Endodermal cell (in vitro differentiated cells): ENCODE measurements around the gene ENAH. TPM values are rescaled to one million over a fixed set of nuclear protein-coding genes. Genes with fewer than 3 reads are reported as not detected.

Experiments
- DNase-seq: peaks from one replicate; pipeline ENCODE4 v3.0.0-alpha.2; 2017
- H3K27ac ChIP-seq: 2 replicates; pipeline ENCODE4 v1.5.1; 2013; ENCODE audit warnings: mild to moderate bottlenecking, low read depth, low read length, moderate library complexity
- H3K27me3 ChIP-seq: 2 replicates; pipeline ENCODE4 v1.6.1; 2013; ENCODE audit warnings: mild to moderate bottlenecking, low read length, moderate library complexity; ENCODE audit not compliant: insufficient read depth, control insufficient read depth, poor library complexity, severe bottlenecking
- H3K36me3 ChIP-seq: 2 replicates; pipeline ENCODE4 v1.7.0; 2013; ENCODE audit warnings: mild to moderate bottlenecking, low read length, moderate library complexity; ENCODE audit not compliant: control insufficient read depth, insufficient read depth
- H3K4me1 ChIP-seq: one replicate; pipeline ENCODE4 v1.7.0; 2013; ENCODE audit warnings: low read length; ENCODE audit not compliant: control insufficient read depth, insufficient read depth
- H3K4me3 ChIP-seq: 2 replicates; pipeline ENCODE4 v1.5.1; 2013; ENCODE audit warnings: mild to moderate bottlenecking, low read length, moderate library complexity
- H3K9ac ChIP-seq: 2 replicates; pipeline ENCODE4 v1.6.1; 2013; ENCODE audit warnings: mild to moderate bottlenecking, low read length, moderate library complexity; ENCODE audit not compliant: poor library complexity, severe bottlenecking; ENCODE audit errors: extremely low read depth
- H3K9me3 ChIP-seq: 2 replicates; pipeline ENCODE4 v1.6.1; 2013; ENCODE audit warnings: mild to moderate bottlenecking, low read length, moderate library complexity; ENCODE audit not compliant: control insufficient read depth
- H3K27ac Mint-ChIP-seq: 2 replicates; pipeline ENCODE4 v1.8.0; 2020; ENCODE audit warnings: mixed read lengths
- H3K27me3 Mint-ChIP-seq: 2 replicates; pipeline ENCODE4 v1.8.0; 2021; ENCODE audit warnings: mild to moderate bottlenecking, mixed read lengths; ENCODE audit not compliant: insufficient read depth
- H3K36me3 Mint-ChIP-seq: 2 replicates; pipeline ENCODE4 v1.8.0; 2020; ENCODE audit warnings: low read depth, mixed read lengths
- H3K4me1 Mint-ChIP-seq: 2 replicates; pipeline ENCODE4 v1.8.0; 2020; ENCODE audit warnings: mixed read lengths
- H3K4me3 Mint-ChIP-seq: 2 replicates; pipeline ENCODE4 v1.8.0; 2020; ENCODE audit warnings: mild to moderate bottlenecking, moderate library complexity, mixed read lengths
- H3K9me3 Mint-ChIP-seq: 2 replicates; pipeline ENCODE4 v1.8.0; 2020; ENCODE audit warnings: mild to moderate bottlenecking, mixed read lengths
- CTCF ChIP-seq: fragments of 200-600 bp; sonication (generic); conservative IDR thresholded peaks from 2 replicates; pipeline ENCODE4 v1.5.0; 2021; ENCODE audit warnings: antibody characterized with exemption, mild to moderate bottlenecking
- WGBS, 2 experiments: methylation state at CpG; one replicate each; pipeline versions ENCODE4 v1.1.5 to v1.1.7; 2013; ENCODE audit warnings: missing lambda C conversion rate in 2 of 2, mixed read lengths in 1 of 2; ENCODE audit not compliant: insufficient coverage in 1 of 2, insufficient read length in 1 of 2; 5-methylcytosine and 5-hydroxymethylcytosine counted together
- total RNA-seq, 2 donors: library from RNA; stranded (reverse); fragmentation: NEBNext Ultra II Directional in 1 of 2; extraction: Animal tissue kit (Norgen Biotek cat#: 25700) in 1 of 2; gene quantifications; 2 replicates in 1 of 2; 3 replicates in 1 of 2; pipeline ENCODE4 v1.2.1, GENCODE V29; 2021

Gene ENAH
- total RNA-seq, 2 donors from 2014 or later, result 263 to 267 TPM

- no peaks in the 10 kb centered on the region for H3K27me3 ChIP-seq
- H3K4me3 ChIP-seq, result no peak overlapping the region
- Mint-ChIP-seq H3K27ac (no peak overlapping the region), H3K27me3 (no peaks in the 10 kb centered on the region), H3K9me3 (peaks cover 8% of the 10 kb centered on the region), H3K4me3 (no peak overlapping the region), H3K36me3 (no peaks in the 10 kb centered on the region), H3K4me1 (peaks cover 12% of the 10 kb centered on the region)
- peaks cover 14% of the 10 kb centered on the region for H3K9me3 ChIP-seq
- DNase-seq, result no peak
- WGBS, 2 experiments, result 91 to 94% methylated on average over 1 to 2 of the region's 2 CpGs
- H3K4me1 ChIP-seq, result peaks cover 10% of the 10 kb centered on the region
- no peak for TF ChIP-seq CTCF
- H3K9ac ChIP-seq, result no peak overlapping the region
- H3K27ac ChIP-seq, result no peak overlapping the region
- H3K36me3 ChIP-seq, result no peaks in the 10 kb centered on the region
Observed at GRCh38 chr1:225691377-225691776, 38.5 kb upstream of the ENAH start.

DNA sequence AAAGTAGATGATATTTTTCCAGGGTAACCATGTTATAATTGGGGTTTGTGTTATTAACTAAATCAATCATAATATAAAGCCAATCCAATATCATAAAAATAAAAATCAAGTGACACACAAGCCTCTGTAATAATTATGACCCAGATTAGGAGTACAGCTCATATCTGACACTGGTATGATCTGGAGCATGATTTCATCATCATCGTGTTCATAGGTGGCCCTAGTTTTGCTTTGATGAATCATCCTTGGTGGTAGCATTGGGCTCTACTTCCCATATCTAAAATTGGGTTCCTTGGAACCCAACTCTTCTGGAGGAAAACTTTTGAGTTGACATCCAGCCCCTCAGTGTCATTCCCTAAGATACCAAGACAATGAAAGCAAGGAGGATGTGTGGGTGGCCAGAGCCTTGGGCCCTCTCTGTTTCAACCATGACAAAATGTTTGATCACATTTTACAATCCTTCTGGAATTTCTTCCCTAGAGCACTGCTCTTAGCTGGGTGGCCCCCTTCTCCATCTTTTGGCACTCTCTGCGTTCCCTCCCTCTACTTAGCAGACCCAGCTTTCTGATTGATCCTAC lies 37.0 kb upstream of the ENAH start:
- Mint-ChIP-seq H3K27me3 (no peaks in the 10 kb centered on the region), H3K4me1 (peaks cover 6% of the 10 kb centered on the region), H3K4me3 (no peak overlapping the region), H3K36me3 (no peaks in the 10 kb centered on the region), H3K9me3 (peaks cover 8% of the 10 kb centered on the region), H3K27ac (no peak overlapping the region)
- no peak for TF ChIP-seq CTCF
- Histone ChIP-seq H3K4me3 (no peak overlapping the region), H3K27ac (no peak overlapping the region), H3K36me3 (no peaks in the 10 kb centered on the region), H3K9ac (no peak overlapping the region), H3K27me3 (no peaks in the 10 kb centered on the region), H3K9me3 (peaks cover 7% of the 10 kb centered on the region), H3K4me1 (peaks cover 6% of the 10 kb centered on the region)
- WGBS, 2 experiments, result 88 to 93% methylated on average over 2 of the region's 2 CpGs
- DNase-seq, result no peak

- TF ChIP-seq CTCF, result no peak
- Mint-ChIP-seq H3K36me3 (no peaks in the 10 kb centered on the region), H3K4me1 (no peaks in the 10 kb centered on the region), H3K4me3 (no peak overlapping the region), H3K27ac (no peak overlapping the region), H3K9me3 (no peaks in the 10 kb centered on the region), H3K27me3 (peaks cover 3% of the 10 kb centered on the region)
- no peak overlapping the region for H3K9ac ChIP-seq
- H3K4me1 ChIP-seq, result no peaks in the 10 kb centered on the region
- no peaks in the 10 kb centered on the region for H3K27me3 ChIP-seq
- no peaks in the 10 kb centered on the region for H3K36me3 ChIP-seq
- H3K9me3 ChIP-seq, result no peaks in the 10 kb centered on the region
- WGBS, 2 experiments, result 92 to 93% methylated on average over 2 of the region's 2 CpGs
- H3K4me3 ChIP-seq, result no peak overlapping the region
- no peak for DNase-seq
- H3K27ac ChIP-seq, result no peak overlapping the region
Observed at GRCh38 chr1:225688345-225688744, 35.4 kb upstream of the ENAH start.
